ENCODE data around the gene PPP3CB.

The PPP3CB gene

DNA sequence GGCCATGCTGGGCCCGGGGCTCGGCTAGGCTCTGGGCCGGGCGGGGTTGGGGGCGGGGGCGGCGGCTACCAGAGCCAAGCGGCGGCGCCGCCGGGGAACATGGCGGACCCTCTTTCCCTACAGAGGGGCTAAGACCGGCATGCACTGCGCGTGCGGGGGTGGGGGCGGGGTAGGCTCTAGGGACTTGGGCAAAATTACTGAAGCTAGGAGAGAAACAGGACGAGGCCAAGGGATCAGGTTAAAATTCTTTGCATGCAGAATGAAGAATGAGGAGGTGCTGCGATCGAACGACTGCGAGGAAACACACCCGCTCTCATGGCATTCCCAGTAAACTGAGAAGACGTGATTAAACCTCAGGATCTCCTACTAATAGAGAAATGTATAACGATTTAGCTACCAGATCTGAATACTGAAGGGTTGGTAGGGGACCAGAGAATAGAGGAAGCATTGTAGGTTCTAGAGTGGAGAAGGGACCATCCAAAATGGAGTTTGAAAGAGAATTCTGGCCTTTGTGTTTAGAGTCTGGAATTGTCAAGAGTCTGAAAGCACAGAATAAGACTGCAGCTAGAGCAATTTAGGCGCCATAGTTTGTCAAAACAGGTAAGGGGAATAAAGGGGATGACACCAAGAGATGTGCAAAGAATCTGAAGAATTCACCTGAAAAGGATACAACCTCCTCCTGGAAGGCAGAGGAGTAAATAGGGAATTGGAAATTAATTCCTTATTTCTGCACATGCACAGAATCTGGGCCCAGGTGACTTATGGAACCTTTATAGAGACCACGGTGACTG lies at the start of gene PPP3CB:
Gene PPP3CB, minus strand, starts transcription at position 141 of the 791 bp plus-strand sequence. Its CDS starts 135 bp downstream, at position 6.
- peak; percentile 85 for DNase-seq (ENCODE audit: low read depth in 1 of 2, low spot score in 1 of 2)

DNA sequence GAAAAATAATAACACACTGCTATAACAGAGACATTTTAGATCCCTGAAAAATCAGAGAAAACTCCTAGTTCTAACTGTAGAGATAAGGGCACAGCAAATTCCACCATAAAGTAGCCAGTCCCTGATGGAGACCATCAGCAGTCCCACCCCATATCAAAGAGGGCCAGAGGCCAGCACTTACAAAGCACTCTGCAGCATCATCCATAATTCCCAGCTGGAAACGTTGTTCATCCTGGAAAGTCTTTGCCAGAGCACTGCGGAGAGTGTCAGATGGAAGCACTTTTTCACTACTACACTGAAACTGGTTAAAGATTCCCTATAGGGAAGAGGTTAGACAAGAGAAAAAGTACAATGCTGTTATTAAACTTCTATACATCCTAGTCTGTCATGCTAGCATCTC lies 49.5 kb upstream of the PPP3CB start:
- no peak for DNase-seq (ENCODE audit: low read depth in 1 of 2, low spot score in 1 of 2)

DNA sequence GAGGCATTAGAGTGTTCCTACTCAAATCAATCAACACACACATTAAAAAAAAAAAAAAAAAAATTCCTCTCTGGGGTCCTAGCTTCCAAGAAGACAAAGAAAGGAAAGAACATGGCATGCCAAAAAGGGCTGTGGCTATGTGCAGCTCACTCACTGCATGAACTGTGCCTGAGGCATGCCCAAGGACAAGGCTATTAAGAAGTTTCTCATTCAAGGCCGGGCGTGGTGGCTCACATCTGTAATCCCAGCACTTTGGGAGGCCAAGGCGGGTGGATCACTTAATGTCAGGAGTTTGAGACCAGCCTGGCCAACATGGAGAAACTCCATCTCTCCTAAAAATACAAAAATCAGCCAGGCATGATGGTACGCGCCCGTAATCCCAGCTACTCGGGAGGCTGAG lies 41.9 kb upstream of the PPP3CB start:
- DNase-seq (ENCODE audit: low read depth in 1 of 2, low spot score in 1 of 2), result no peak

DNA sequence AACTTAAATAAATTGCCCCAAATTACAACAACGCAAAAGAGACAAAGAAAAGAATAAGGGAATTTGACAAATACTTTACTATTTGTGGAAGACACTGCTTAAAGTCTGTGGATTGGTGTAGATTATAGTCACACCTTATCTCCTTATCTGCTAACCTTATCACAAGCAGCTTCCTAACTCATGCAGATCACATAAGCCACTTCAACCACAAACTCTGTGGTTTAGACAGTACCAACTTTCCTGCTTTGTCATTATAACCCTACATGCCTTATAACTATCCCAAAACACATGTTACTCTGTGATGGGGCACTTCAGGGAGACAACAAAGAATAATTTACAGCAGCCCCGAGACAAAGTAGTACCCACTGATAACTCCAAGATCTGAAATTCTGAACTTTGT lies 41.5 kb upstream of the PPP3CB start:
- no peak for DNase-seq (ENCODE audit: low read depth in 1 of 2, low spot score in 1 of 2)

DNA sequence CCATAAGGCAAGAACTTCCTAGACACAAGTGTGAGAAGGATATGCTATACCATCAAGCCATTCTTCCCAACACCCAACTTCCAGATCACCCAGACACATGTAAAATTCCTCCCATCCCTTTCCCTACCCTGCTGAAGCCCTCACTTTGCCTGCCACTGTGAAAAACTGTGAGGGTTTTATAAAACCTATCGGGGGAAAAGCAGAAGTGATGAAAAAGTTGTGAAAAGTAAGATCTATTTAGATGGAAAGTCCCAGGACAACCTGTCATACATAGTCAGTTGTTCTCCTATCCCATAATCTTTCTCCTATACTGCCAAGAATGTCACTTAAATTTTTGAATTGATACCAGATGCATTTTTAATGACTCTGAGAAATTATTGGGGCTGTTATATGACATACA lies 39.0 kb upstream of the PPP3CB start:
- DNase-seq (ENCODE audit: low read depth in 1 of 2, low spot score in 1 of 2), result no peak

DNA sequence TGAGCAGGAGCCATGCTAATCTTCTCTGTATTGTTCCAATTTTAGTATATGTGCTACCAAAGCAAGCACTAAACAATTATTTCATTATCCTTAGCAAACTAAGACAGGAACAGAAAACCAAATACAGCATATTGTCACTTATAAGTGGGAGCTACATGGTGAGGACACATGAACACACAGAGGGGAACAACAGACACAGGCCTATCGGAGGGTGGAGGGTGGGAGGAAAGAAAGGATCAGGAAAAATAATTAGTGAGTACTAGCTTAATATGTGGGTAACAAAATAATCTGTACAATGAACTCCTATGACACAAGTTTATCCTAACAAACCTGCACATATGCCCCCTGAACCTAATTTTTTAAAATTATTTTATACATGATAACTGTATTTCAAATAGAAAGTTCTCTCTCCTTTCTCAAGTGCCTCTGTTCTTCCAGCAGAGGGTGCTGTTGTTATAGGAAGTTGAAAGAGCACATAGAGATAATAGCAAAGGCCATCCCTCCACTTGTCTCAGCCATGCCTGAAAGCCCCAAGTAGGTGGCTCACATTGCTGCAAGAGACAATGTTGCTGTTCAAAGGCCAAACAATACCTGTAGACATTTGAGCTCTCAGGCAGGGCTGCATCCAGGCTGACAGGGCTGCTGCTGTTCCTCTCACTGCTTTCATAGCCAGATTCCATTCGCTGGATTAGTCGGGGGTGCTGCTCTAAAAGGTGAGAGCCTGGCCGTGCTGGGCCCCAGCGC lies 33.4 kb upstream of the PPP3CB start:
- DNase-seq (ENCODE audit: low read depth in 1 of 2, low spot score in 1 of 2), result peak in 1 of 2 donors; percentile 15

DNA sequence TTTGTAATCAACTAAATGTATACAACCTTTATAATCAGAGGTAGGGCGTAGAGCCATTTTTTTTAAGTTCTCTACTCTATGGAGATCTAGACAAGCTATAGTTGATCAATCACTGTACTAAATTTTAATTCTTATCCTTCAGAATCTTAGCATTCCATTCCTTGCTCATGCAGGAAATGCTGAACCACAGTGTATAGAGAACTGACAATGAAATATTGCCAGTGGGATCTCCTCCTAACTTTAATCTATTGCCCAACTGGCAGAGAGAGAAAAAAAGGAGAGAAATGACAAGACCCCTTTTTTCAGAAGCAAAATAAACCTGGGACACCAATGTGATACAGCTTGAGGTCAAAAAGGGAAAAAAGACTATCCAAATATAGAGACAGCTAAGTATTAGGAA lies 26.4 kb upstream of the PPP3CB start:
- DNase-seq (ENCODE audit: low read depth in 1 of 2, low spot score in 1 of 2), result no peak

DNA sequence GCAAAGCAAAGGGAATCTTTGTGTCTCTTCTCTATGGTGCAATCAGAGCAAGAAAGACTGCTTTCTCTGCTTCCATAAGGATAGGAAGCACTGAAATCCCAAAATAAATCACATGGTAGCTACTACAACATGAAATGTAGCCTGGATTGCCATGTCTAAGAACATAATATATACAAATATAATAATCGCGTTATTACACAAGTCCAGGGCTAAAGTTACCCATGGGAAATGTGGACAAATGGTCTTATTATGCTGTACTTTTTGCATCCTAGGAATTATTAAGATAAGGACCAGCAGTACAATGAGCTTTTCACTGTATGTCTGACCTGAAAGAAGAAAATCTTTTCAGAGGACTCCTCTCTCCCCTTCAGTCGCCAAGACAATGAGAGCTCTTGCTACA lies 23.5 kb upstream of the PPP3CB start:
- DNase-seq (ENCODE audit: low read depth in 1 of 2, low spot score in 1 of 2), result no peak

DNA sequence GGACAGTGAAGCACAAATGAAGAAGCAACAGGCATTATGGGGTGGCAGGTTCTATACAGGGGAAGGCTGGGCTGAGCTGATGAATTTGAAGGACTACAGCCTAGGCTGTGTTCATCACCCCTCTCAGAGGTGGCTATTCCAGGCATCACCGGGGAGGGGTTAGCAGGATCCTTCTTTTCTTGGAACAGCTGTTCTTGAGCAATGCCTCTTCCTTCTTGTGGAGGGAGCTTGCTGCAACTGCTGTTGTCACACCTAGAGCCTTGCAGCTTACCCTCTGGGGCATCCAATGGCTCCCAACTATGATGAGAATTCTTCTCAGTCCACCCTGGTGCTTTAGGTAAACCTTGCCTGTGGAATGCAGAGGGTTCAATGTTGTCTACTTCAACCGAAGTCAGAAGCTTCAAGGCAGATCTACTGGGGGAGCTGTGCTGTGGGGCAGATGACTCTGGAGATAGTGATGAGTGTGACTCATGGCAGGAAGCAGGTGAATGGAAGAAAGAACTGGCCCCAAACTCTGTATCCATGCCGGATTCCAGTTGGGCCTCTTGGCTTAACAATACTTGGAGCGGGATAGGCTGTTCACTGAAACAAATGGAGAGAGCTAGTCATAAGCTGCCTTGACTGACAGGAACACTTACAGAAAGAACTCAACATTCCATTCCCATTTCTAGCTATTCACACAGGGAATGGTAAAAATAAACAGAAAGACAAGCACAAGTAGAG lies 21.5 kb upstream of the PPP3CB start:
- DNase-seq (ENCODE audit: low read depth in 1 of 2, low spot score in 1 of 2), result no peak

DNA sequence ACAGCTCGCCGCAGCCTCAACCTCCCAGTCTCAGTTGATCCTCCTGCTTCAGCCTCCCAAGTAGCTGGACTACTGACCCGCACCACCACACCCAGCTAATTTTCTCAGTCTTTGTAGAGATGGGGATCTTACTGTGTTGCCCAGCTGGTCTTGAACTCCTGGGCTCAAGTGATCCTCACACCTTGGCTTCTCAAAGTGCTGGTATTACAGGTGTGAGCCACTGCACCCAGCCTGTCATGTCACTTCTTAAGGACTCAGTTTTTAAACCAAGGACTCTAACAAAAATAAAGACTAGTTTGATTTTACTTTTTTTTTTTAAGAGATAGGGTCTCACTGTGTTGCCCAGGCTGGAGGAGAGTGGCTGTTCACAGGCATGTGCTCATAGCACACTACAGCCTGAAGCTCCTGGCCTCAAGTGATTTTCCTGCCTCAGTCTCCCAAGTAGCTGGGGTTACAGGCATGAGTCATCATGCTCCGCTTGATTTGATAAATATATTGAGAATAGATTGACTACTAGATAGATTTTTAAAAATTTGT lies 16.5 kb upstream of the PPP3CB start:
- DNase-seq (ENCODE audit: low read depth in 1 of 2, low spot score in 1 of 2), result no peak

DNA sequence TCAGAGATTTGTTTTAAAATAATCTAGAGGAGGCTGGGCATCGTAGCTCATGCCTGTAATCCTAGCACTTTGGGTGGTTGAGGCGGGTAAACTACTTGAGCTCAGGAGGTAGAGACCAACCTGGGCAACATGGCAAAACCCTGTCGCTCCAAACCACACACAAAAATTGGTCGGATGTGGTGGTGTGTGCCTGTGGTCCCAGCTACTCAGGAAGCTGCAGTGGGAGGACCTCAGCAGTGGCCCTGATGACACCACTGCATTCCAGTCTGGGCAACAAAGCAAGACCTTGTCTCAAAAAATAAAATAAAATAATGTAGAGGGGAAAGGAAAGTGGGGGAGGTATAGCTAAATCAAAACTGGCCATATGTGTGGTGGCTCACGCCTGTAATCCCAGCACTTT lies 13.9 kb upstream of the PPP3CB start:
- DNase-seq (ENCODE audit: low read depth in 1 of 2, low spot score in 1 of 2), result no peak

DNA sequence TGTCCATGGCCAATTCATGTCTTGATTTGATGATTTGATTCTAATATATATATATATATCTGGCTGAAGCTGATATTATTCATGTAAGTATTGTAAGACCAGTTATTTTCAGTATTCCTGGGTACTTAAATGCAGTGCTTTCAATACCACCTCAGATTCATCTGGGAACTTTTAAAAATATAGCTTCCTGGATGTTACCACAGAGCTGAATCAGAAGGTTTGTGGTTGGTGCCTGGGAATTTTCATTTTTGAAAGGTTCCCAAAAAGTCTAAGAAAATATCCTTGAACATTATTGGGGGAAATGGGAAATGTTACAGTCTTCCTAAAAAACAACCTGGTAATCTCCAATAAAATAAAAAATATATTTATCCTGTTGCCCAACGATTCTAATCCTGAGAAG lies 10.7 kb upstream of the PPP3CB start:
- no peak for DNase-seq (ENCODE audit: low read depth in 1 of 2, low spot score in 1 of 2)

DNA sequence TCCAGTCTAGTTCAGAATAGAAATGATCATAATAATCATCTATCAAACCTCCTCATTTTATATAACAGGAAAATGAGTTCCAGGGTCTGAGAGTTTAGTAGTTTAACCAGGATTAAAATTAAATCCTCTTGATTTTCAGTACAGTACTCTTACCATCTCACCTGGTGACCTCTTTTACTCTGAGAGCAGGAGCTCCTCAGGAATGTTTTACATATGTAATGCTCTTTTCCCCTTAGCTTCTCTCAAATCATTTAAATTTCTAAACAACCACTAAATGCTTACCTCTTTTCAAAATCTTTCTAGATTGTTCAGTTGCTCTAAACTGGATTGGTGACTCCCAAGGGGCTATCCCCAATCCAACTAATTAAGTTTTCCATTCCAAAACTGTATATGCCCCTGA lies 10.2 kb upstream of the PPP3CB start:
- DNase-seq (ENCODE audit: low read depth in 1 of 2, low spot score in 1 of 2), result no peak

DNA sequence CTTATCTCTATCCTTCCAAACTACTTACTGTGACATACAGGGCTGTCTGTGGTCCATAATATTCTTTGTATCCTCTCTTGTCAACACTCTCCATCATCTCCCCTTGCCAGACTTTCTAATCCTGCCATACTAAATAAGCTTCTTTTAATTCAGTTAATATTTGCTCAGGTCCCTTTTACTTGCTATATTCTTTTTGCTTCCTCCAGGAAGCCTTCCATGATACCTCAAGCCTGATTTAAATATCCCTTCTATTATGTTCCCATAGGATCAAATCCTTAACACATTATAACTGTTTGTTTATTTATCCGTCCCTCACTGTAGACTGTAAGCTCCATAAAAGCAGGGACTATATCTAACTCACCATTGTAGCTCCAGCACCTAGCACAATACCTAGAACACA lies 7.2 kb upstream of the PPP3CB start:
- DNase-seq (ENCODE audit: low read depth in 1 of 2, low spot score in 1 of 2), result no peak

DNA sequence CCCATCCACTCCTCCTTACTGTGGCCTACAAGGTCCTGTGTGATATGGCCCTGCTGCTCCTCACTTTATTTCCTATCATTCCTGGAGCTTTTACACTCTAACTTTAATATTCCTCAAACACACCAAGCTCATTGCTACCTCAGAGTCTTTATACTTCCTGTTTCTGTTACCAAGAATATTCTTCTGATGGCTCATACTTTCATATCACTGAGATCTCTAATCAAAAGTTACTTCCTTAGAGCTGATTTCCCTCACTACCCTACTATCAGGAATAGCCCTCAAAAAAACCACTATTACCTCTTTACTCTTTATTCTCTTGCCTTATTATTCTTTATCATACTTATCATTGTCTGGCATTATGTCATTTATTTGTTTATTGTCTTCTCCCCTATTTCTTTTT lies 5.8 kb upstream of the PPP3CB start:
- no peak for DNase-seq (ENCODE audit: low read depth in 1 of 2, low spot score in 1 of 2)

DNA sequence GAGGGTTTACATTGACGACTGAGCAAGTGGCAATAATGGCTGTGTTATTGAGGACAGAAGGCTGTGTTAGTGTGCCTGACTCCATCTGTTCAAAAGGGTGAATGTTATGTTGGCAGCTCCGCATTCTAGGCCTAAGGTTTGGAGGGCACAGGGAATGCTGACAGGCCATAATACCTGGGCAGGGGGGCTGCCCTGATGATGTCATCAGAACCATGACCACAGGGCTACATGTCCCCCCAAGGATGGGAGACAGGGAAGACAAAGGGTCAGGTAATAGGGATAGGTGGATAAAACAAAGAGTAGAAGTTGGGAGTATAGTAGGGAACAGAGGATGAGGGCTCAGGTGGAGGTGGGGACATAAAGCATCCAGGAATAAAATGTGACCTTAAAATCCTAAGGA lies 1.8 kb upstream of the PPP3CB start:
- DNase-seq (ENCODE audit: low read depth in 1 of 2, low spot score in 1 of 2), result no peak

DNA sequence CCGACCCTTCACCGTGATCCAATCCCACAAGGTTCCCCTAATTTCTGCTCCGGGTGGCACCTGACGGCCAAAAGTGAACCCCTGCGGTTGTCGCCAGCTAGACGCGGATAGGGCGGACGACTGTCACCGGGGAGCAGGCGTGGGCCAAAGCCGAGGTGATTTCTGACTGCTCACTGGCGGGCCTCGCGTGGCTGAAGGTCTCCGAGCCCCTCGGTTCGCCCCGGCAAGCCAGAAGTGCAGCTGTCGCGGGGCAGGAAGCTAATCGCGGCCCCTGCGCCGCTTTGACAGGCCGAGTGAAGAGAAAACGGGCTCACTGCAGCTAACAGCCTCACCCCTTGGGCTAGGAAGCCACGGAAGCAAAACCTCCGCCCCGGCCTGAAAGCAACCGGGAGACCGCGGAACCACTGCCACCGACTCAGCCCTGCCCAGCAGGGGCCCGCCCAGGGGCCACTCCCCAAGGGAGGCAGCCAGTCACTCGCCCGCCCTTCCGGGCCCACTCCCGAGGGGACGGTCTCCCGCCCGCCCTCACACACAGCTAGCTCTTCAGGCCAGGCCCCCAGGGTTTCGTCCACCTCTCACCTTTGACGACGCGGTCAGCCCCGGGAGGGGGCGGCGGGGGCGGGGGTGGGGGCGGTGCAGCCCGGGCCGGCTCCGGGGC lies 469 bp downstream of the PPP3CB start:
- peak; percentile 78 to 84 for DNase-seq (ENCODE audit: low read depth in 1 of 2, low spot score in 1 of 2)

DNA sequence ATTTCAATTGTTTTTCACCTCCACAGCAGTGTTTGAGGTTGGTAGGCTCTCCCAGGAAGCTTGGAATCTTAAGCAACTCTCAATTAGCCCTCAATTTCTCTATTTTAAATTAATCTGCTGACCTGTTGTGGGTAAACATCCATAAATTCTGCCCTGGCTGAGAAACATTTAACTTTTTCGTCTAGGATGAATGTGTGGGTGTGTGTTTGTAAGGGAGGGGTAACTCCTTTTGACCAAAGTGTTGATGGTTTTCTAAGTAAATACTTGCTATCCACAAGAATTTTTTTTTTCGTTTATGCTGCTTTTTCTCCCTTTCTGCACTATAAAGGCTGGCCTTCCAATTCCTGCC lies 973 bp downstream of the PPP3CB start:
- DNase-seq (ENCODE audit: low read depth in 1 of 2, low spot score in 1 of 2), result no peak

DNA sequence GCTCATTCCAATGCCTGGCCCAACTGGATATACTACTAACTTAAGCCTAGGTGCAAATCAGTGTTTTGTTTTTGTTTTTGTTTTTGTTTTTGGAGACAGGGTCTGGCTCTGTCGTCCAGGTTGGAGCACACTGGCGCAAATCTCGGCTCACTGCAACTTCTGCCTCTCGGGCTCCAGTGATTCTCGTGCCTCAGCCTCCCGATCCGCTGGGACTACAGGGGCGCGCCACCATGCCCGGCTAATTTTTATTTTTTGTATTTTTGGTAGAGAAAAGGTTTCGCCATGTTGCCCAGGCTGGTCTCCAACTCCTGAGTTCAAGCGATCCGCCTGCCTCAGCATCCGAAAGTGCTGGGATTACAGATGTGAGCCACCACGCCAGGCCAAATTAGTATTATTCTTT lies 1.6 kb downstream of the PPP3CB start:
- DNase-seq (ENCODE audit: low read depth in 1 of 2, low spot score in 1 of 2), result no peak

DNA sequence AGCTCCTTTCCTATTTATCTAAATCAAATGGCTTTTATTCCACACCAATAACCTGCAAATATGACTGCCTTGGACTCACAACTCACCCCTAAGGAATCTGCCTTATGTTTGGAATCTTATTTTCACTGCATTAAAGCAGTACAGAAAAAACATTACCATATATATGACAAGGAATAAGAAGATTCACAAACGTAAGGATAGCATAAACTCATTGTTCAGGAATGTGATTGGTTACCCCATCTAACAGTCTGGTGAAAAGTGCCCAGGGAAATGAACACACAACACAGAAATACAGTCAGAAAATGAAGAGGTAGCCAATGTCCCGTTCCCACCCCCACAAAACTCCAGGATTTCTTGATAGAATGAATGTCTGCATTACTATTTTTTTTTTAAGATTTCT lies 2.0 kb downstream of the PPP3CB start:
- no peak for DNase-seq (ENCODE audit: low read depth in 1 of 2, low spot score in 1 of 2)

DNA sequence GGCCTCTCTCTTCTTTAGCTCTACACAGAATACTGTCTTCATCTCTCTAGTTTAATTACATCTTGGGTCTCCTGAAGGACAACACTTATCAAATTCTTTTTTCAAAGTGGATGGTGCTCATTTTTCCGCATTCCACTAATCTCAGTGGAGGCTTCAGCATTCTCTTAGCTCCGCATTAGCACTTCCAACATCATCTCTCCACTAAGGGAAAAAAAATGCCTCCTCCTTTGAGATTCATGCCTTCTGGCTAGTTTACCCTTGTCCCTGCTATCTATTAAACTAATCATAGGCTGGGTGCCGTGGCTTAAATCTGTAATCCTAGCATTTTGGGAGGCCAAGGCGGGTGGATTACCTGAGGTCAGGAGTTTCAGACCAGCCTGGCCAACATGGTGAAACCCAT lies 9.2 kb downstream of the PPP3CB start:
- no peak for DNase-seq (ENCODE audit: low read depth in 1 of 2, low spot score in 1 of 2)
